ENCODE data around the gene POU2F1.
A peak's percentile ranks its signal among the peaks of the same experiment; 100 is the strongest.

Gene POU2F1

GRCh38 chr1:167441222-167441621 lies 220.5 kb downstream of the POU2F1 start:
- Histone ChIP-seq H3K4me3 (ENCODE audit: low read length) (no peak overlapping the region), H3K4me1 (ENCODE audit: control insufficient read depth, insufficient read depth, low read length) (peaks cover 9% of the 10 kb centered on the region), H3K9me3 (replicated peaks; ENCODE audit: low read length) (no peaks in the 10 kb centered on the region), H3K27me3 (ENCODE audit: control insufficient read depth, insufficient read depth, low read length) (peaks cover 28% of the 10 kb centered on the region), H3K36me3 (ENCODE audit: insufficient read depth, low read length) (no peaks in the 10 kb centered on the region), H3K4me2 (ENCODE audit: low read length) (no peak overlapping the region), H3K9ac (ENCODE audit: low read depth, low read length) (no peak overlapping the region)

DNA sequence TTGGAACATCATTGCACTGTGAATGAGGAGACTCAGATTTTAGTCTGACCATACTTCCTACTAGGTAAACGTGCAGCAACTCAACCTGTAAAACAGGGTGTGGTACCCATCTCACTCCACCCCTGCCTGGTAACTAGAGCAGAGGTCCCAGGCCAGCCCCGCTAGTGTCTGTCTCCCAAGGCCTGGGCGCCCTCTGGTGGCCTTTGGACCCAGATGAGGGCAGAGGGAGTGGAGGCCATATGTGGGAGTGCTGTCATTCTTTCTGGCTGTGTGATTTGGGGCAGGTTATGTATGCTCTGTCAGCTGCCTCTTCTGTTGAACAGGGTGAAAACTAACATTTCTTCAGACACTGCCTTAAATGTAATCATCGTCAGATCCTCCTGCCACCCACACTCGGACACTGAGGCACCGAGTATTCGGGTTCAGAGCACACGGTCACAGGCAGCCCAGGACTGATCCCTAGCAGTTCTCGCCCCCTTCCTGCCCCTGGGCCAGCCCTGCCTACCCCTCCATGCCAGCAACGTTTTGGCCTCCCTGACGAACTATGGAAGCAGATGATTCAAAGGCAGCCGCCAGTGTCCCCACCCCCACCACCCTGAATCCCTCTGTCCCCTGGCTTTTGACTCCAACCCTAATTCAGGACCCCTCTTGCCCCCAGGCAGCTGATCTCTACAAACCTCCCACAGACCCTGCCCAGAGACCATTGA lies 221.6 kb downstream of the POU2F1 start:
- Histone ChIP-seq H3K4me1 (ENCODE audit: control insufficient read depth, insufficient read depth, low read length) (peaks cover 9% of the 10 kb centered on the region), H3K4me2 (ENCODE audit: low read length) (no peak overlapping the region), H3K27me3 (ENCODE audit: control insufficient read depth, insufficient read depth, low read length) (peaks cover 28% of the 10 kb centered on the region), H3K9me3 (replicated peaks; ENCODE audit: low read length) (no peaks in the 10 kb centered on the region), H3K36me3 (ENCODE audit: insufficient read depth, low read length) (no peaks in the 10 kb centered on the region), H3K4me3 (ENCODE audit: low read length) (no peak overlapping the region), H3K9ac (ENCODE audit: low read depth, low read length) (no peak overlapping the region)

DNA sequence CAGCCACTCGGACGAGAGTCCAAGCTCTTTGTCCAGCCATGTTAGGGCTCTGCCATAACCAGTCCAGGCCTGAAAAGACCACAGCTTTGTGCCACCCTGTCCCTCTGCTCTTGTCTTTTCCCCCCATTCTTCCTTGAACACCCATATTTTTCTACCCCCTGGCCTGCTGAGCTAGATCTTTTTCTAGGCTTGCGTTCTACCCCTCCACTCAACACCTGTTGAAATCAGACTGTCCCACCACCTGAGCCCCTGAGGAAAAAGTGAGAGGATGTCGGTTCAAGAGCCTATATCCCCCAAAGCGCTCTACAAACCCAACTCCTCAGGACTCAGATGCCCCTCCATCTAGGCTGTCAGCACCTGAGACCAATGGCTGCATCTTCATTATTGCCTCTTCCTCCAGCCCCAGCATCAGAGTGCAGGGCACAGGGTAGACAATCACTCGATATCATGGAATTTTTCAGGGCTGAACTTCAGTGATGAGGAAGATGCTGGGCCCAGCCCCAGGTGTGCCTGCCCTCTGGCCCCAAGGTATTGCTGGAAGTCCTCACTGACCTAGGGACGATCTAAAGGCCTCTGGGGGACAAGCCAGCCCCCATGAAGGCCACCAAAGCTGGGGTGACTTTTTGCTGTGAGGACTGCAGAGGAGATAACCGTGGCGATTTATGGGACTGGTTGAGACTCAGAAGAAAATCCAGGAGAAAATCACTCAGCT lies 222.3 kb downstream of the POU2F1 start:
- H3K4me1 ChIP-seq (ENCODE audit: control insufficient read depth, insufficient read depth, low read length), result peaks cover 9% of the 10 kb centered on the region
- H3K9ac ChIP-seq (ENCODE audit: low read depth, low read length), result no peak overlapping the region
- H3K27me3 ChIP-seq (ENCODE audit: control insufficient read depth, insufficient read depth, low read length), result peaks cover 27% of the 10 kb centered on the region
- no peaks in the 10 kb centered on the region for H3K9me3 ChIP-seq (replicated peaks; ENCODE audit: low read length)
- H3K36me3 ChIP-seq (ENCODE audit: insufficient read depth, low read length), result no peaks in the 10 kb centered on the region
- H3K4me2 ChIP-seq (ENCODE audit: low read length), result no peak overlapping the region
- H3K4me3 ChIP-seq (ENCODE audit: low read length), result no peak overlapping the region

DNA sequence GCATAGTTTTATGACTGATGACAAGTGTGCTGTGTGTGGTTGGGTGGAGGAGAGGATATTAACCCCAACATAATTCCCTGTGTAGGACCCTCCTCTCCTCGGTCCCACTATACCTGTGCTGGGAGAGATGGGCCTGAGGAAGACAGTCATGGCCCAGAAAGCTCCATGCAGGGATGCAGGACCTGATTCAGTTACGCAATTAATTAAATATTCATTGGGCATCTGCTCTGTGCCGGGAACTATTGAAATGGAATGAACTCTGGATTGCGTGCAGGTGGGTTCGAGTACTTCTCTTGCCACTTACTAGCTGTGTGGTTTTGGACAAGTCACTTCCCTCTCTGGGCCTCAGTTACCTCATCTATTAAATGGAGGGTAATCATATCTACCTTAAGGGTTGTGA lies 223.1 kb downstream of the POU2F1 start:
- no peak overlapping the region for H3K4me3 ChIP-seq (ENCODE audit: low read length)
- no peaks in the 10 kb centered on the region for H3K9me3 ChIP-seq (replicated peaks; ENCODE audit: low read length)
- peaks cover 21% of the 10 kb centered on the region for H3K27me3 ChIP-seq (ENCODE audit: control insufficient read depth, insufficient read depth, low read length)
- no peaks in the 10 kb centered on the region for H3K36me3 ChIP-seq (ENCODE audit: insufficient read depth, low read length)
- no peak overlapping the region for H3K9ac ChIP-seq (ENCODE audit: low read depth, low read length)
- H3K4me1 ChIP-seq (ENCODE audit: control insufficient read depth, insufficient read depth, low read length), result peaks cover 9% of the 10 kb centered on the region
- H3K4me2 ChIP-seq (ENCODE audit: low read length), result no peak overlapping the region

- no peaks in the 10 kb centered on the region for H3K4me1 ChIP-seq (ENCODE audit: control insufficient read depth, insufficient read depth, low read length)
- H3K9ac ChIP-seq (ENCODE audit: low read depth, low read length), result no peak overlapping the region
- H3K9me3 ChIP-seq (replicated peaks; ENCODE audit: low read length), result no peaks in the 10 kb centered on the region
- no peak overlapping the region for H3K4me3 ChIP-seq (ENCODE audit: low read length)
- no peak overlapping the region for H3K4me2 ChIP-seq (ENCODE audit: low read length)
- peaks cover 15% of the 10 kb centered on the region for H3K27me3 ChIP-seq (ENCODE audit: control insufficient read depth, insufficient read depth, low read length)
- H3K36me3 ChIP-seq (ENCODE audit: insufficient read depth, low read length), result no peaks in the 10 kb centered on the region
Measured at GRCh38 chr1:167446966-167447365, 226.3 kb downstream of the POU2F1 start.

DNA sequence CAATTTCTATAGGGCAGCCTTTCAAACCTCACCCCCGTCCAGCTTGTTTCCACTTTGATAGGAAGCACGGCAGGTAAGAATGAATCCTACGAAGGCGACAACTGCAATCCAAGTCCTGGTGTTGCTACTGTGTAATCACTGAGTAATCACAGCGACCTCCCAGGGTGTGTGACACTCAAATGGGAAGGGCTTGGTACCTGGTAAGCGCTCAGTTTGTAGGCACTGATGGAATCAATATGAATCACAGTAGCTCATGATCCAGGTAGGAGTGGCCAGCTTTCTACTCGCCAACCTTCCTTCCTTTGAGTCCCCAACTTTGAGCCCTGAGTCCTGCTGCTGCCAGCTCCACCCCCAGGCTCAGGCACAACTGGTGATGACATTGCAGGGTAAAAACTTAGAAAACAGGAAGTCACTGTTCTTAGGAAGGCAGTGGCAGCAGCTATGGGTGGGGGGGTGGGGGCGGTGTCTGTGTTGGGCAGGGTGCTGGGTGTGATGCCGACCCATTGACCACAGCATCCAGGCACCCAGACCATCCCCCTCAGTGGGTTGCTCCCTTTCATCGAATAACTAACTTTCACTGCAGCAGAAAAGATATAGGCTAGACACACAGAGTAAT lies 226.9 kb downstream of the POU2F1 start:
- Histone ChIP-seq H3K9me3 (replicated peaks; ENCODE audit: low read length) (no peaks in the 10 kb centered on the region), H3K4me3 (ENCODE audit: low read length) (no peak overlapping the region), H3K4me1 (ENCODE audit: control insufficient read depth, insufficient read depth, low read length) (no peaks in the 10 kb centered on the region), H3K9ac (ENCODE audit: low read depth, low read length) (no peak overlapping the region), H3K36me3 (ENCODE audit: insufficient read depth, low read length) (no peaks in the 10 kb centered on the region), H3K27me3 (ENCODE audit: control insufficient read depth, insufficient read depth, low read length) (peaks cover 18% of the 10 kb centered on the region), H3K4me2 (ENCODE audit: low read length) (no peak overlapping the region)

- Histone ChIP-seq H3K4me3 (ENCODE audit: low read length) (no peak overlapping the region), H3K27me3 (ENCODE audit: control insufficient read depth, insufficient read depth, low read length) (peaks cover 7% of the 10 kb centered on the region), H3K4me1 (ENCODE audit: control insufficient read depth, insufficient read depth, low read length) (peaks cover 4% of the 10 kb centered on the region), H3K9ac (ENCODE audit: low read depth, low read length) (no peak overlapping the region), H3K36me3 (ENCODE audit: insufficient read depth, low read length) (no peaks in the 10 kb centered on the region), H3K9me3 (replicated peaks; ENCODE audit: low read length) (no peaks in the 10 kb centered on the region), H3K4me2 (ENCODE audit: low read length) (no peak overlapping the region)
Measured at GRCh38 chr1:167450843-167451242, 230.2 kb downstream of the POU2F1 start.

DNA sequence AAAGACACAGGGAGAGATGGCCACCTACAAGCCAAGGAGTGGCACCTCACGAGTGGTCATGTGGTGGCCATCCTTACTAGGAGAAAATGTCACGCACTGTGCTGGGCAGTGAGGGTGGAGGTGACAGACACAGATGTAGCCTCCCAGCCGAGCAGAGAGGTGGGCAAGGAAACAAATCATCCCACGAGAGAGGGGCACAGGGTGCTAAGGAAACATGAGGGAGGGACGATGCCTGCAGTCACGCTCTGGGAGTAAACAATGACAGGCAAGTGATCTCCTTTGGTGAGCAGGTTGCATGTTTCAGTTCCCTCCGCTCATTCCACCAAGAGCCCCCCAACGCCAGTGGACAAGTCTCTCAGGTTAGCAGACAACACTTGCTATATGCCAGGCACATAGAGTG lies 231.8 kb downstream of the POU2F1 start:
- Histone ChIP-seq H3K36me3 (ENCODE audit: insufficient read depth, low read length) (no peaks in the 10 kb centered on the region), H3K4me1 (ENCODE audit: control insufficient read depth, insufficient read depth, low read length) (peaks cover 4% of the 10 kb centered on the region), H3K4me3 (ENCODE audit: low read length) (no peak overlapping the region), H3K4me2 (ENCODE audit: low read length) (no peak overlapping the region), H3K27me3 (ENCODE audit: control insufficient read depth, insufficient read depth, low read length) (peaks cover 10% of the 10 kb centered on the region), H3K9ac (ENCODE audit: low read depth, low read length) (no peak overlapping the region), H3K9me3 (replicated peaks; ENCODE audit: low read length) (no peaks in the 10 kb centered on the region)

GRCh38 chr1:167453123-167453522 lies 232.4 kb downstream of the POU2F1 start:
- H3K4me3 ChIP-seq (ENCODE audit: low read length), result no peak overlapping the region
- no peak overlapping the region for H3K4me2 ChIP-seq (ENCODE audit: low read length)
- H3K9me3 ChIP-seq (replicated peaks; ENCODE audit: low read length), result no peaks in the 10 kb centered on the region
- H3K36me3 ChIP-seq (ENCODE audit: insufficient read depth, low read length), result no peaks in the 10 kb centered on the region
- peaks cover 4% of the 10 kb centered on the region for H3K4me1 ChIP-seq (ENCODE audit: control insufficient read depth, insufficient read depth, low read length)
- peaks cover 16% of the 10 kb centered on the region for H3K27me3 ChIP-seq (ENCODE audit: control insufficient read depth, insufficient read depth, low read length)
- H3K9ac ChIP-seq (ENCODE audit: low read depth, low read length), result no peak overlapping the region

DNA sequence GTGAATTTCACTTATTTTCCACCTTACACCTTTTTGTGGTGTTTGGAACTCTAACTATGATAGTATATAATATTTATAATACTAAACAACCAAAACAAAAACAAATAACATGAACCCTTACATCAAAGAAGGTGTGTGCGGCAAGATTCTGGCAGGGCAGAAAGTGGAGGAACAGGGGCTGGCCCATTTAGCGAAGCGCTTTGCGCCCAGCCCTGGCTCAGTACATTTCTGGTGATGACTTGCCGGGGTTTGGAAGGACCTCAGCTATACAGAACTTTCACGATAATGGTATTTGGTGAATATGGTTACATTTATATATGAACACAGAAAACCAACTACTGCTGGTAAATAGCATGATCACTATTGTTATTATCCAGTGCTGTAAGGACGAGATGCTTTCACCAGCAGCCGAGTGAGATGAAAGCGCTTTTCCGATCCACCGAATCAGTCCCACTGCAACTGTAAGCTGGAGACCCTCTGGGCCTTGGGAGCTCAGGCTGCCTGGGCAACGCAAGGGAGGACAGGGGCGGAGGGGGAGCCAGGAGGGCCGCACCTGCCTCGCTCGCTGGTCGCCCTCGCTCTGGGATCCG lies 233.7 kb downstream of the POU2F1 start:
- Histone ChIP-seq H3K4me2 (ENCODE audit: low read length) (peak overlapping the region; percentile 100), H3K27me3 (ENCODE audit: control insufficient read depth, insufficient read depth, low read length) (peaks cover 18% of the 10 kb centered on the region), H3K9me3 (replicated peaks; ENCODE audit: low read length) (no peaks in the 10 kb centered on the region), H3K4me3 (ENCODE audit: low read length) (peak overlapping the region; percentile 91), H3K9ac (ENCODE audit: low read depth, low read length) (peak overlapping the region; percentile 88), H3K4me1 (ENCODE audit: control insufficient read depth, insufficient read depth, low read length) (peaks cover 4% of the 10 kb centered on the region), H3K36me3 (ENCODE audit: insufficient read depth, low read length) (no peaks in the 10 kb centered on the region)

DNA sequence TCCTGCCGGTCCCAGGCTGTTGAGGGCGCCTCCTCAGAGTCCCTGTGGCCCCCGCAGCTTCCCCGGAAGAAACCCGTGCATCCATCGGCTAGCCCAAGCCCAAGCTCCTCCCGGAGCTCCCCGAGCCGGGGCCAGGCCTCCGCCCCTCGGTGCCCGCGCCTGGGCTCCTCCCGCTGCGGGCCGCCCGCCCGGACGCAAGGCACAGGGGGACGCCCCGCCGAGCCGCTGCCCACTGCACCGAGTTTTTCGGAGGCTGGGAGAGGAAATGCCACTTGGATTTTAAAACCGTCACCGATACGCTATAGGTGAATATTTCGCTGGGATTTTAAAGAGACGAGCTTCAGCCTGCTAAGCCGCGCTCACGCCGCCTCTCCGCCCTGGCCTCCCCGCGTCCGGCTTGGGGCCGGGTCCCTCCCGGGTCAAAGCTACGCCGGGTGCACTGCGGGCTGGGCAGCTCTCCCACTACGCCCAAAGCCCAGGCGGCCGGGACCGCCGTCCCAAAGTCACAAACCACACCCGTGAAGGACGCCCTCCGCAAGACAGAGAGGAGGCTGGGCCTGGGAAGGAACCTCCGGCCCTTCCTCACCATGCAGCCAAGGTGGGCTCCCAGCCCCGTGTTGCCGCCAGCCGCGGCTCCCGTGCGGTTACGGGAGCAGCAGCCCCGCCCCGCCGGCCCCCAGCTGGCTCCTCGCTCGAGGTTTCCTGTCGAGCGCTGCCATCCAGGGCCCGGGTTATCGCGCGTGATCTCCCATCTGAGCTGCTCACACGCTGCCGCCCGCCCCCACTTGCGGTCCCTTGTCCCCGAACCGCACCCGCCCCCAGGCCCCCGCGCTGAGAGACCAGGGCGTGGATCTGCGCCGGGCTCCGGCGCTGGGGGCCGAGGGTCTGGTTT lies 234.5 kb downstream of the POU2F1 start:
- Histone ChIP-seq H3K27me3 (ENCODE audit: control insufficient read depth, insufficient read depth, low read length) (peaks cover 18% of the 10 kb centered on the region), H3K4me1 (ENCODE audit: control insufficient read depth, insufficient read depth, low read length) (peaks cover 4% of the 10 kb centered on the region), H3K9ac (ENCODE audit: low read depth, low read length) (peak overlapping the region; percentile 88), H3K9me3 (replicated peaks; ENCODE audit: low read length) (no peaks in the 10 kb centered on the region), H3K36me3 (ENCODE audit: insufficient read depth, low read length) (no peaks in the 10 kb centered on the region), H3K4me2 (ENCODE audit: low read length) (peak overlapping the region; percentile 100), H3K4me3 (ENCODE audit: low read length) (peak overlapping the region; percentile 91)

Data from skeletal muscle satellite cell (primary cell).